AG09319 (cell line): ENCODE data around the gene SUGP1.

ENCODE experiments used
- DNase-seq: peaks from one replicate; pipeline ENCODE4 v3.0.0-alpha.2; 2010; ENCODE audit warnings: low read depth; ENCODE audit errors: extremely low read depth
- CTCF ChIP-seq: IDR thresholded peaks from 2 replicates; pipeline ENCODE4 v1.5.1; 2011; ENCODE audit warnings: low read depth, mild to moderate bottlenecking, inconsistent platforms, low read length, moderate library complexity

Gene SUGP1

GRCh38 chr19:19338082-19338481 lies 17.8 kb upstream of the SUGP1 start:
- no peak for TF ChIP-seq CTCF

GRCh38 chr19:19337120-19337519 lies 16.8 kb upstream of the SUGP1 start:
- no peak for DNase-seq
- TF ChIP-seq CTCF = no peak

More at GRCh38 chr19:19338082-19338481, 17.8 kb upstream of the SUGP1 start:
- DNase-seq = no peak

- DNase-seq = no peak
- no peak for TF ChIP-seq CTCF
Observed at GRCh38 chr19:19336597-19336996, 16.3 kb upstream of the SUGP1 start.

GRCh38 chr19:19335408-19336158 lies 15.3 kb upstream of the SUGP1 start:
- TF ChIP-seq CTCF = no peak
- DNase-seq = no peak

GRCh38 chr19:19334989-19335344 lies 14.7 kb upstream of the SUGP1 start:
- TF ChIP-seq CTCF = no peak
- no peak for DNase-seq

- DNase-seq = no peak
- no peak for TF ChIP-seq CTCF
Observed at GRCh38 chr19:19334063-19334988, 14.0 kb upstream of the SUGP1 start.

- DNase-seq = no peak
- no peak for TF ChIP-seq CTCF
Observed at GRCh38 chr19:19329126-19329525, 8.8 kb upstream of the SUGP1 start.
